Neural cell (in vitro differentiated cells): ENCODE results near the gene TLL1. TPM values are rescaled to one million over a fixed set of nuclear protein-coding genes. Genes with fewer than 3 reads are reported as not detected.
A peak's percentile ranks its signal among the peaks of the same experiment; 100 is the strongest.

ENCODE experiments used
- H2AFZ ChIP-seq: fragments of 200-600, 300-800 bp; sonication (generic), shearing (Covaris generic); 2 replicates; pipeline ENCODE4 v1.6.0; 2014; ENCODE audit warnings: low read depth, mild to moderate bottlenecking, antibody characterized with exemption, low read length, moderate library complexity
- H3F3A ChIP-seq: fragments of 200-600 bp; shearing (Covaris generic); 2 replicates; pipeline ENCODE4 v1.6.1; 2016; ENCODE audit warnings: mild to moderate bottlenecking, moderate library complexity, mixed read lengths, antibody characterized with exemption, low read length; ENCODE audit not compliant: insufficient read depth, poor library complexity, severe bottlenecking
- H3K27ac ChIP-seq: fragments of 200-600, 300-800 bp; sonication (generic), shearing (Covaris generic); 2 replicates; pipeline ENCODE4 v1.5.1; 2014; ENCODE audit warnings: mild to moderate bottlenecking, low read length, moderate library complexity
- H3K27me3 ChIP-seq: fragments of 300-800, 200-600 bp; sonication (generic), shearing (Covaris generic); 2 replicates; pipeline ENCODE4 v1.6.0; 2014; ENCODE audit warnings: mild to moderate bottlenecking, low read depth, low read length, moderate library complexity; ENCODE audit not compliant: insufficient read depth
- H3K36me3 ChIP-seq: fragments of 300-800, 200-600 bp; sonication (generic), shearing (Covaris generic); 2 replicates; pipeline ENCODE4 v1.5.1; 2014; ENCODE audit warnings: mild to moderate bottlenecking, antibody characterized with exemption, low read length, moderate library complexity; ENCODE audit not compliant: insufficient read depth
- H3K4me2 ChIP-seq: fragments of 300-800, 200-600 bp; sonication (generic), shearing (Covaris generic); 2 replicates; pipeline ENCODE4 v1.6.0; 2014; ENCODE audit warnings: mild to moderate bottlenecking, low read length
- H3K4me3 ChIP-seq: fragments of 300-800, 200-600 bp; sonication (generic), shearing (Covaris generic); 2 replicates; pipeline ENCODE4 v1.5.1; 2014; ENCODE audit warnings: mild to moderate bottlenecking, low read length, moderate library complexity
- H3K79me2 ChIP-seq: fragments of 200-600 bp; shearing (Covaris generic); replicated peaks from 2 replicates; pipeline ENCODE4 v1.6.0; 2014; ENCODE audit warnings: mild to moderate bottlenecking, low read length, moderate library complexity; ENCODE audit not compliant: insufficient read depth
- H3K9ac ChIP-seq: fragments of 300-800, 200-600 bp; sonication (generic), shearing (Covaris generic); 2 replicates; pipeline ENCODE4 v1.6.1; 2016; ENCODE audit warnings: mild to moderate bottlenecking, low read length, mixed read lengths
- H3K9me2 ChIP-seq: fragments of 200-600 bp; shearing (Covaris generic); 2 replicates; pipeline ENCODE4 v1.6.1; 2016; ENCODE audit warnings: mild to moderate bottlenecking, low read length, mixed read lengths; ENCODE audit not compliant: insufficient read depth
- H3K9me3 ChIP-seq: fragments of 200-600, 300-800 bp; sonication (generic), shearing (Covaris generic); 2 replicates; pipeline ENCODE4 v1.6.1; 2016; ENCODE audit warnings: mild to moderate bottlenecking, mixed run types, low read length, moderate library complexity, mixed read lengths
- H4K20me1 ChIP-seq: fragments of 200-600 bp; shearing (Covaris generic); 2 replicates; pipeline ENCODE4 v1.6.1; 2016; ENCODE audit warnings: mild to moderate bottlenecking, mixed run types; ENCODE audit not compliant: insufficient read depth
- EP300 ChIP-seq: fragments of 450-650 bp; conservative IDR thresholded peaks from 2 replicates; pipeline ENCODE4 v1.6.1; 2014; ENCODE audit warnings: antibody characterized with exemption, mild to moderate bottlenecking, moderate library complexity; ENCODE audit not compliant: poor library complexity, severe bottlenecking
- EZH2 ChIP-seq: fragments of 200-600, 300-800 bp; shearing (Covaris generic), sonication (generic); IDR thresholded peaks from 2 replicates; pipeline ENCODE4 v1.6.1; 2014; ENCODE audit warnings: antibody characterized with exemption, low read length, borderline replicate concordance, mild to moderate bottlenecking; ENCODE audit not compliant: insufficient read depth, poor library complexity, severe bottlenecking
- MXI1 ChIP-seq: fragments of 450-650 bp; conservative IDR thresholded peaks from 2 replicates; pipeline ENCODE4 v1.6.1; 2014; ENCODE audit warnings: antibody characterized with exemption, mild to moderate bottlenecking; ENCODE audit not compliant: poor library complexity, severe bottlenecking
- POLR2AphosphoS5 ChIP-seq: IDR thresholded peaks from 2 replicates; pipeline ENCODE4 v1.6.1; 2012
- RAD21 ChIP-seq: fragments of 450-650 bp; conservative IDR thresholded peaks from 2 replicates; pipeline ENCODE4 v1.6.1; 2014; ENCODE audit warnings: antibody characterized with exemption, mild to moderate bottlenecking, moderate library complexity
- REST ChIP-seq: IDR thresholded peaks from 2 replicates; pipeline ENCODE4 v1.6.1; 2012; ENCODE audit warnings: borderline replicate concordance
- SMC3 ChIP-seq: fragments of 450-650 bp; conservative IDR thresholded peaks from 2 replicates; pipeline ENCODE4 v1.6.1; 2014; ENCODE audit warnings: antibody characterized with exemption, mild to moderate bottlenecking, moderate library complexity; ENCODE audit not compliant: poor library complexity
- TAF1 ChIP-seq: IDR thresholded peaks from 2 replicates; pipeline ENCODE4 v1.6.1; 2012; ENCODE audit warnings: low read depth
- polyA minus RNA-seq: library from RNA; depleted of rRNA, polyadenylated mRNA; stranded (reverse); fragments of >200 nt; gene quantifications from 2 replicates; pipeline ENCODE4 v1.2.3, GENCODE V29; 2014
- polyA plus RNA-seq: library from polyadenylated mRNA; depleted of rRNA; stranded (reverse); fragments of >200 nt; gene quantifications from 2 replicates; pipeline ENCODE4 v1.2.3, GENCODE V29; 2014
- TF ChIP-seq, protein P1 (sequence below): fragments of 450-650 bp; IDR thresholded peaks from 2 replicates; pipeline ENCODE4 v1.5.1; 2014; ENCODE audit warnings: antibody characterized with exemption, mild to moderate bottlenecking, moderate library complexity; ENCODE audit not compliant: poor library complexity, severe bottlenecking

The TLL1 gene
- not detected in 2 replicates for polyA plus RNA-seq
- 0.12 TPM in 1 of 2 replicates, not detected in the other for polyA minus RNA-seq

GRCh38 chr4:165872461-165873297, at the start of gene TLL1:
Gene TLL1 (plus strand): TSS chr4:165873237. CDS start chr4:165873905, 668 bp downstream.
- H3K4me3 ChIP-seq = peak within 1 kb of the TSS; percentile 80
- H4K20me1 ChIP-seq = no peaks in the 10 kb centered on the region
- TF ChIP-seq EP300 (no peak), POLR2AphosphoS5 (no peak), EZH2 (no peak), RAD21 (peak; percentile 15), SMC3 (no peak), MXI1 (no peak)
- TF ChIP-seq, protein P1, sequence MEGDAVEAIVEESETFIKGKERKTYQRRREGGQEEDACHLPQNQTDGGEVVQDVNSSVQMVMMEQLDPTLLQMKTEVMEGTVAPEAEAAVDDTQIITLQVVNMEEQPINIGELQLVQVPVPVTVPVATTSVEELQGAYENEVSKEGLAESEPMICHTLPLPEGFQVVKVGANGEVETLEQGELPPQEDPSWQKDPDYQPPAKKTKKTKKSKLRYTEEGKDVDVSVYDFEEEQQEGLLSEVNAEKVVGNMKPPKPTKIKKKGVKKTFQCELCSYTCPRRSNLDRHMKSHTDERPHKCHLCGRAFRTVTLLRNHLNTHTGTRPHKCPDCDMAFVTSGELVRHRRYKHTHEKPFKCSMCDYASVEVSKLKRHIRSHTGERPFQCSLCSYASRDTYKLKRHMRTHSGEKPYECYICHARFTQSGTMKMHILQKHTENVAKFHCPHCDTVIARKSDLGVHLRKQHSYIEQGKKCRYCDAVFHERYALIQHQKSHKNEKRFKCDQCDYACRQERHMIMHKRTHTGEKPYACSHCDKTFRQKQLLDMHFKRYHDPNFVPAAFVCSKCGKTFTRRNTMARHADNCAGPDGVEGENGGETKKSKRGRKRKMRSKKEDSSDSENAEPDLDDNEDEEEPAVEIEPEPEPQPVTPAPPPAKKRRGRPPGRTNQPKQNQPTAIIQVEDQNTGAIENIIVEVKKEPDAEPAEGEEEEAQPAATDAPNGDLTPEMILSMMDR = no peak
- H3K9ac ChIP-seq = peak within 1 kb of the TSS; percentile 40
- peaks cover 64% of the 10 kb centered on the region for H3K27me3 ChIP-seq
- H3K36me3 ChIP-seq = no peaks in the 10 kb centered on the region
- H3F3A ChIP-seq = no peaks in the 10 kb centered on the region
- H2AFZ ChIP-seq = peak within 1 kb of the TSS; percentile 32
- no peak within 1 kb of the TSS for H3K27ac ChIP-seq
- peak within 1 kb of the TSS; percentile 99 for H3K4me2 ChIP-seq
- H3K9me2 ChIP-seq = no peaks in the 10 kb centered on the region
- H3K79me2 ChIP-seq = no peaks in the 10 kb centered on the region
- no peaks in the 10 kb centered on the region for H3K9me3 ChIP-seq

GRCh38 chr4:165826166-165826565, 46.9 kb upstream of the TLL1 start:
- Histone ChIP-seq H3K4me3 (no peak overlapping the region), H3K79me2 (no peaks in the 10 kb centered on the region), H3F3A (no peaks in the 10 kb centered on the region), H3K9me3 (no peaks in the 10 kb centered on the region), H2AFZ (no peak overlapping the region), H3K27me3 (no peaks in the 10 kb centered on the region), H3K9me2 (no peaks in the 10 kb centered on the region), H3K27ac (no peak overlapping the region), H4K20me1 (no peaks in the 10 kb centered on the region), H3K4me2 (no peak overlapping the region), H3K36me3 (no peaks in the 10 kb centered on the region), H3K9ac (no peak overlapping the region)
- no peak for TF ChIP-seq SMC3
- no peak for TF ChIP-seq EP300
- TF ChIP-seq TAF1 = no peak
- no peak for TF ChIP-seq EZH2
- no peak for TF ChIP-seq MXI1

- Histone ChIP-seq H3K4me3 (no peak overlapping the region), H3K9ac (no peak overlapping the region), H3K79me2 (no peaks in the 10 kb centered on the region), H4K20me1 (no peaks in the 10 kb centered on the region), H3K4me2 (no peak overlapping the region), H2AFZ (no peak overlapping the region), H3F3A (no peaks in the 10 kb centered on the region), H3K9me2 (no peaks in the 10 kb centered on the region), H3K27ac (no peak overlapping the region), H3K9me3 (no peaks in the 10 kb centered on the region), H3K27me3 (no peaks in the 10 kb centered on the region), H3K36me3 (no peaks in the 10 kb centered on the region)
- TF ChIP-seq POLR2AphosphoS5 (no peak), MXI1 (no peak), EZH2 (no peak), SMC3 (no peak), EP300 (no peak), TAF1 (no peak), REST (no peak), RAD21 (no peak)
- TF ChIP-seq, protein P1 = no peak
Measured at GRCh38 chr4:165827018-165827417, 46.0 kb upstream of the TLL1 start.
